Adrenal gland (tissue), 5 donors: ENCODE measurements around the gene RBMS1.

ENCODE experiments used
- POLR2A ChIP-seq, 2 donors: fragments of 450-650 bp; IDR thresholded peaks; one replicate each; pipeline ENCODE4 v1.6.1; 2017; ENCODE audit warnings: antibody characterized with exemption in 2 of 2, mild to moderate bottlenecking in 2 of 2, moderate library complexity in 1 of 2
- TF ChIP-seq, protein P1 (sequence below), 6 experiments: fragments of 450-650 bp in 4 of 6; fragments of 200-600 bp in 2 of 6; sonication (generic) in 1 of 6; IDR thresholded peaks; 1 replicate in 5 of 6; 2 replicates in 1 of 6; pipeline versions ENCODE4 v1.5.1 to v1.8.0; 2016 to 2021; ENCODE audit warnings: antibody characterized with exemption in 6 of 6, mild to moderate bottlenecking in 2 of 6, moderate library complexity in 1 of 6
- donor health status: DM: no; HTN: no; CAD: no.

DNA sequence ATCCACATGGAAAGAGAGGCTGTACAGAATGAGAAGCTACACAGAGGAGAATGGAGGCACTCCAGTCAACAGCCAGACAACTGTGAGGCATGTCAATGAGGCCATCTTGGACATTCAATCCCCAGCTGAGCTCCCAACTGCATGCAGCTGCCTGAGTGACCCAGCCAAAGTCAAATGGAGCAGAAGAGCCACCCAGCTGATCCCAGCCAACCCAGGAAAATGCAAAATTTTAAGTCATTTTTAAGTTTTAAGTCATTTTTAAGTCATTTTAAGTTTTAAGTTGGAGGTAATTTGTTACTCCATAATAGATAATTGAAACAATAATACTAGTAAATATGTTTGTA, 63.6 kb downstream of the RBMS1 start:
- TF ChIP-seq, protein P1, sequence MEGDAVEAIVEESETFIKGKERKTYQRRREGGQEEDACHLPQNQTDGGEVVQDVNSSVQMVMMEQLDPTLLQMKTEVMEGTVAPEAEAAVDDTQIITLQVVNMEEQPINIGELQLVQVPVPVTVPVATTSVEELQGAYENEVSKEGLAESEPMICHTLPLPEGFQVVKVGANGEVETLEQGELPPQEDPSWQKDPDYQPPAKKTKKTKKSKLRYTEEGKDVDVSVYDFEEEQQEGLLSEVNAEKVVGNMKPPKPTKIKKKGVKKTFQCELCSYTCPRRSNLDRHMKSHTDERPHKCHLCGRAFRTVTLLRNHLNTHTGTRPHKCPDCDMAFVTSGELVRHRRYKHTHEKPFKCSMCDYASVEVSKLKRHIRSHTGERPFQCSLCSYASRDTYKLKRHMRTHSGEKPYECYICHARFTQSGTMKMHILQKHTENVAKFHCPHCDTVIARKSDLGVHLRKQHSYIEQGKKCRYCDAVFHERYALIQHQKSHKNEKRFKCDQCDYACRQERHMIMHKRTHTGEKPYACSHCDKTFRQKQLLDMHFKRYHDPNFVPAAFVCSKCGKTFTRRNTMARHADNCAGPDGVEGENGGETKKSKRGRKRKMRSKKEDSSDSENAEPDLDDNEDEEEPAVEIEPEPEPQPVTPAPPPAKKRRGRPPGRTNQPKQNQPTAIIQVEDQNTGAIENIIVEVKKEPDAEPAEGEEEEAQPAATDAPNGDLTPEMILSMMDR (IDR thresholded peaks at IDR 0.05), result no peak
- TF ChIP-seq POLR2A (IDR thresholded peaks at IDR 0.05), result no peak
